Spleen (tissue), 3 donors: Measurements from ENCODE around the gene GJA3.

Source experiments
- POLR2A ChIP-seq, 3 donors: fragments of 450-650 bp; IDR thresholded peaks; one replicate each; pipeline ENCODE4 v1.5.1; 2017; ENCODE audit warnings: antibody characterized with exemption in 3 of 3, mild to moderate bottlenecking in 1 of 3
- POLR2AphosphoS5 ChIP-seq, 3 donors: sonication (generic); formaldehyde crosslinking; IDR thresholded peaks; one replicate each; pipeline ENCODE4 v1.5.1; 2017; ENCODE audit warnings: antibody characterized with exemption in 3 of 3

DNA sequence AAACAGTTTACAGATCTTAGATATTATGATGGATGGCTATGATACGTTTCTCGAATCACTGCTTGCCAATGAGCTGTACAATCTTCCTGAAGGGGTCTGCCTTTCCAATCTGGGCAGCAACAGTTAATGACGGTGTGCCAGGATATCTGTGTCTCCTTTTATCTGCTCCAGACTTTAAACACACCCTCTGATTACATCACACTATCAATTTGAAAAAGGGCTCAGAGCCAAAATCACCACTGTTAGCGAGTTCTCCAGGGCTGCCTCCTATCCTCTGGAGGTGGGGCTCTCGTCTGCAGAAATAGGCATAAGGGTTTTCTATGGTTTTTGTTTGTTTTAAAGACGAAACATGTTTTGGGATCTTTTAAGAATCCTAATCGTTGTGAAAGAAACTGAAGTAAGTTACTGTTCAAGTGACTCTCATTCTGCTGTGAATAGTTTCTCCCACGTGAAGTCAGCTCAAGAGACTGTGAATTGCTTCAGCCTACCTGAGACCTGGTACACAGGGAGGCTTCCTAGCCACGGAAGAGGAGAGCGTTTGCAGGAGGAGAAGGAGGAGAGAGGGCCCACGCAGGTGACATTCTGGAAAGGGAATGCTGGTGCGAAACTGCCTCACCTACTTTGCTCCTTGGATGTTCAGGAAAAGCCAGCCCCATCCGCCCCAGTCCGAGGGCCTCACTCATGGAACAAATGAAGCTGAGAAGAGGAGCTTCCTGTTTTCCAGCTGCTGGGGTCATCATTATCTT is 15.2 kb upstream of the GJA3 start:
- TF ChIP-seq POLR2AphosphoS5 (IDR thresholded peaks at IDR 0.05), result no peak
- TF ChIP-seq POLR2A (IDR thresholded peaks at IDR 0.05), result no peak
